Brain microvascular endothelial cell (primary cell): ENCODE data around the gene ARMC9.

Source experiments
- DNase-seq: peaks from one replicate; pipeline ENCODE4 v3.0.0-alpha.2; 2020
- H3K27ac ChIP-seq: fragments of 250-450 bp; sonication (Bioruptor Pico); 2 replicates; pipeline ENCODE4 v1.5.1; 2020; ENCODE audit warnings: mild to moderate bottlenecking, moderate library complexity
- H3K27me3 ChIP-seq: fragments of 250-450 bp; sonication (Bioruptor Pico); replicated peaks from 2 replicates; pipeline ENCODE4 v1.5.1; 2020; ENCODE audit warnings: mild to moderate bottlenecking
- H3K36me3 ChIP-seq: fragments of 250-450 bp; sonication (Bioruptor Pico); replicated peaks from 2 replicates; pipeline ENCODE4 v1.5.1; 2020; ENCODE audit warnings: mild to moderate bottlenecking
- H3K4me3 ChIP-seq: 2 replicates; pipeline ENCODE4 v1.5.1; 2011; ENCODE audit warnings: low read depth, mild to moderate bottlenecking, control low read depth, low read length, moderate library complexity
- in situ Hi-C: cut with HindIII; loops from 2 replicates; pipeline ENCODE4 v1.10.0; 2017; ENCODE audit warnings: low sequenced_read_pairs, low pct_ligation_motif_present
- TF ChIP-seq, protein P1 (sequence below): IDR thresholded peaks from 2 replicates; pipeline ENCODE4 v1.5.1; 2011; ENCODE audit warnings: low read depth, mild to moderate bottlenecking, moderate library complexity, low read length, control low read depth, inconsistent platforms; ENCODE audit errors: missing control alignments

Gene ARMC9

DNA sequence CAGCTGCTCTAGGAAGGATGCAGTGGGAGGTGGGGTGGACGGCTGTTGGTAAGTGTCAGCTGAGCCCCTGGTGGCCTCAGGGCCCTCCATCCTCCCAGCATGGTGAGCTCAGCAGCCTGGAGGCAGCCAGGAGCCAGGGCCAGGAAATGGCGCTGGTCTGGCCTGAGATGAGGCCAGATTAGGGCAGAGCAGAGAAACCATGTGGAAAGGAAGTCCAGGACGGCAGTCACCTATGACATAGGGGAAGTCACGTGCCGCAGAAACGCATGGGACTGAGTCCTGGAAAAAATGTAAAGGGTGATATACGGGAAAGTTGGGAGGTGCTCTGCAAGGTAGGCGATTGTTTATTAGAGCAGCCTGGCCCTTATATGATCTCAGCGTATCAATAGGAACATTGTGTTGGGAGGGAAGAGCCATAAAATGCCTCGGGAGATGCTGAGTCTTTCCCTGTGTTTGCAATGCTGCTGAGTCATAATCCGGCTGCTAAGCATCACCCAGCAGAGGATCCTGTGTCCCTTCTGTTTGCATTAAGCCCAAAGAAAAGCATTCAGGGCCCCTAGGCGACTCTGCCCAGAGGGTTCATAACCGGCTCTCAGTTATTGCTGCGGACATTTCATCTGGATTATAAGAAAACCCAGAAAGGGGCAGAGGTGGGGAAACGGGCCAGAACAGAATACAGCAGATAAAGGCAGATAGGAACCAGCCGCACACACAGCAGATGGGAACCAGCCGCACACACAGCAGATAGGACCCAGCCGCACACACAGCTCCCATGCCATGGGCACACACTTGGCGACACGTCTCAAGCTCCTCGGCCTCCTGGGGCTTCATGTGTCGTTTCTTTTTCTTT is 166.8 kb downstream of the ARMC9 start:
- Histone ChIP-seq H3K36me3 (no peaks in the 10 kb centered on the region), H3K27ac (peak overlapping the region; percentile 64), H3K4me3 (no peak overlapping the region), H3K27me3 (no peaks in the 10 kb centered on the region)
- DNase-seq, result peak; percentile 78
- in situ Hi-C loops, result no loop called here
- TF ChIP-seq, protein P1, sequence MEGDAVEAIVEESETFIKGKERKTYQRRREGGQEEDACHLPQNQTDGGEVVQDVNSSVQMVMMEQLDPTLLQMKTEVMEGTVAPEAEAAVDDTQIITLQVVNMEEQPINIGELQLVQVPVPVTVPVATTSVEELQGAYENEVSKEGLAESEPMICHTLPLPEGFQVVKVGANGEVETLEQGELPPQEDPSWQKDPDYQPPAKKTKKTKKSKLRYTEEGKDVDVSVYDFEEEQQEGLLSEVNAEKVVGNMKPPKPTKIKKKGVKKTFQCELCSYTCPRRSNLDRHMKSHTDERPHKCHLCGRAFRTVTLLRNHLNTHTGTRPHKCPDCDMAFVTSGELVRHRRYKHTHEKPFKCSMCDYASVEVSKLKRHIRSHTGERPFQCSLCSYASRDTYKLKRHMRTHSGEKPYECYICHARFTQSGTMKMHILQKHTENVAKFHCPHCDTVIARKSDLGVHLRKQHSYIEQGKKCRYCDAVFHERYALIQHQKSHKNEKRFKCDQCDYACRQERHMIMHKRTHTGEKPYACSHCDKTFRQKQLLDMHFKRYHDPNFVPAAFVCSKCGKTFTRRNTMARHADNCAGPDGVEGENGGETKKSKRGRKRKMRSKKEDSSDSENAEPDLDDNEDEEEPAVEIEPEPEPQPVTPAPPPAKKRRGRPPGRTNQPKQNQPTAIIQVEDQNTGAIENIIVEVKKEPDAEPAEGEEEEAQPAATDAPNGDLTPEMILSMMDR, result no peak

DNA sequence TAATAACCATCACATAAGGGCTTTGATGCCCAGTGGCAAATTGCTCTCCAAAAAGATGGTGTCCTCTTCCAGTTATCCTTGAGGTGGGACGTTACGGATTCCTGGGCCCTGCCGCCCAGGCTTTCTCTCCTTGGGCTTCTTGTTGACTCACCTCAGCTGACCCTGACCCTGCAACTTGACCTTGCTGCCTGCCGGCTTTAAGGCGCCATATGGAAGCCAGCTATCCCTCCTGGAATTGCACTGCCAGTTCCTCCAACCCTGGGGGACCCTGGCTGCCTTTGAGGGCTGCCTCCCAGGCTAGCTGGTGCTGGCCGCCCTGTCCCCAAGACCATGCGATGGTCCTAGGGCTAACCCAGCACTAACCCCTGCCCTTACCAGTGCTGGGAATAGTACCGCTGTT is 168.7 kb downstream of the ARMC9 start:
- DNase-seq, result no peak
- TF ChIP-seq, protein P1, result no peak
- H3K27ac ChIP-seq, result no peak overlapping the region
- H3K27me3 ChIP-seq, result no peaks in the 10 kb centered on the region
- H3K36me3 ChIP-seq, result no peaks in the 10 kb centered on the region
- no peak overlapping the region for H3K4me3 ChIP-seq
- in situ Hi-C loops, result no loop called here

DNA sequence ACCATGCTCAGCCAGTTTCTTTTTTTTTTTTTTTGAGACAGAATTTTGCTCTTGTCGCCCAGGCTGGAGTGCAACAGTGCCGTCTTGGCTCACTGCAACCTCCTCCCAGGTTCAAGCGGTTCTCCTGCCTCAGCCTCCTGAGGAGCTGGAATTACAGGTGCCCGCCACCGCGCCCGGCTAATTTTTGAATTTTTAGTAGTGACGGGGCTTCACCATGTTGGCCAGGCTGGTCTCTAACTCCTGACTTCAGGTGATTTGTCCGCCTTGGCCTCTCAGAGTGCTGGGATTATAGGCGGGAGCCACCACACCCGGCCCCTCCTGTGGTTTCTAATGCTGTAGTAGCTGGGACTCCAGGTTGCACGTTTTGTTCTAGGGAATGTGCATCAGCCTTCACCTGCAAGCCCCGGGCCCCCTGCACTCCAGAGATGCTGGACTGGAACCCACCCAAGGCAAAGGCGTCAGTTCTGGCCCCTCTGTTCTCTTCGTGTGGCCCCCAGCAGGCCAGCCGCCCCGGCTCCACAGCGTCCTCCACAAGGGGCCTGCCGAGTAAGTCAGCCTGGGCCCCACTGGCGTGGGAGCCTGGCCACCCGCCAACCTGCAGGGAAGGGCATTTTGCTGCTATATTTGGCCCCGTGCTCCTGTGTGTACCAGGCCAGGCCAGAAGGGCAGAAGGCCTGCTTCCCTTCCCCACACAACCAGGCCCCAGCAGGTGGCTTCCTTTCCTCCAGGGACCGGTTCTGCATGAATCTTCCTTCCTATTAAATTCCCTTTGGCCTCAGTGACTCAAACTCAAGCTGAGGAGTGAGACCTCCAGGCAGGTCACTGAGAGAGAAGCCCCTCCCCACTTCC is 171.4 kb downstream of the ARMC9 start:
- TF ChIP-seq, protein P1, result no peak
- Histone ChIP-seq H3K4me3 (no peak overlapping the region), H3K36me3 (no peaks in the 10 kb centered on the region), H3K27ac (no peak overlapping the region), H3K27me3 (no peaks in the 10 kb centered on the region)
- in situ Hi-C loops, result no loop called here
- no peak for DNase-seq

DNA sequence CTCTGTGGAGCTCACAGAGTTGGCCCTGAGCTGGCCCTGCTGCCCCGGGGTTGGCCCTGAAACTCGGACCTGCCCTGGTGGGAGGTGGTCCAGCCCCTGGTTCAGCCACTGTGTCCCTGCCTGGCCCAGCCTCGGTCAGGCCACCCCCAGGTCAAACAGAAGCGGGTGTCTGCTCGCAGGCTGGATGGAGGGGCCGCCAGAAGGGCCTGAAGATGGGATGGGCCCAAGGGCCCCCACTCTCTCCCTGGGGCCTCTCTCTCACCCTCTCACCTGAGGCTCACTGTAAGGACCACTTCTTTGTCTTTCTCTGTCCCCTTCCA is 172.0 kb downstream of the ARMC9 start:
- DNase-seq, result no peak
- H3K4me3 ChIP-seq, result no peak overlapping the region
- no peak overlapping the region for H3K27ac ChIP-seq
- TF ChIP-seq, protein P1, result no peak
- no peaks in the 10 kb centered on the region for H3K36me3 ChIP-seq
- H3K27me3 ChIP-seq, result no peaks in the 10 kb centered on the region
- in situ Hi-C loops, result no loop called here

DNA sequence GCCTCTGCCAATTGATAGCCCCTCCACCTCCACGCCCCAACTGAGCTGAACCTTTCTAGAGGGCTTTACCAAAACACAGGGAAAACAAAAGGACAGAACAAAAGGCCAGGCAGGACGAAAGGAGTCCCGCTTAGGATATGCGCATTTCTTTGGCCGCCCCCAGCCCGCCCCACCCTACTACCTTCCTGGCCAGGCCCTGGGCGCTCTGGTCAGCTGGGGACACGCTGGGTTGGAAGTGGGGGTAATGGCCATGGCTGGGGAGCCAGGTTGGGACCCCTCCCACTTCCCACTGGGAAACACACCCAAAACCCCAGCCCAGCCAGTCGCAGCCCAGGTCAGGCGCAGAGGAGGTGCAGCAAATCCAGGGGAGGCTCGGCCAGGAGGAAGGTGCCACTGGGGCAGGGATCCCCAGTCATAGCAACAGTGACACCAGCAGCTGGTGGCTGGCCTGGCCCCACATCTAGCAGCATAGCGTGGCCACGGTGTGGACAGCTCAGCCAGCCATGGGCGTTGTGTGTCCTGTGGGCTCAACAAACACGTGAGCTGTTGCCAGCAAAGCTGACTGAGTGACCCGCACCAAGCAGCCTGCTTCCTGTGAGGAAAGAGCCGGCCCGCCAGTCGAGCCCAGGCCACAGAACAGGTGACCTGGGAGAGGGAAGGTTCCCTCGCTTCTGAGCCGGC is 172.5 kb downstream of the ARMC9 start:
- H3K27ac ChIP-seq, result no peak overlapping the region
- in situ Hi-C loops, result no loop called here
- TF ChIP-seq, protein P1, result no peak

More for the DNA sequence above, 172.5 kb downstream of the ARMC9 start:
- H3K36me3 ChIP-seq, result no peaks in the 10 kb centered on the region
- no peak overlapping the region for H3K4me3 ChIP-seq
- no peak for DNase-seq
- no peaks in the 10 kb centered on the region for H3K27me3 ChIP-seq
